Panc1 (cell line): ENCODE results near the gene OR2H1. TPM values are rescaled to one million over a fixed set of nuclear protein-coding genes. Genes with fewer than 3 reads are reported as not detected.

Experiments used
- ATAC-seq: fragments of 200-7000 bp; cut with Tn5 transposase; 2 replicates; pipeline ENCODE4 v1.9.1; 2020; ENCODE audit warnings: mild to moderate bottlenecking, moderate library complexity
- BruUV-seq: library from RNA; stranded (reverse); fragments of 400-500 nt; replicated peaks from 2 replicates; lab custom pipeline; 2021; lab: Mats Ljungman, UMichigan
- CTCF ChIA-PET: fragments of 300-600 bp; sonication (Branson Sonifier 250); formaldehyde crosslinking; loops from one replicate; lab custom pipeline; 2022; ENCODE audit warnings: antibody characterized with exemption; lab: Charles Lee
- POLR2A ChIA-PET: fragments of 300-600 bp; sonication (Branson Sonifier 250); formaldehyde crosslinking; loops from one replicate; lab custom pipeline; 2022; ENCODE audit warnings: antibody characterized with exemption; lab: Charles Lee
- DNase-seq: peaks from one replicate; pipeline ENCODE4 v3.0.0-alpha.2; 2010; ENCODE audit warnings: low read depth, low spot score
- H3K27ac ChIP-seq: 2 replicates; pipeline ENCODE4 v1.5.1; 2011; ENCODE audit warnings: mild to moderate bottlenecking, low read length, inconsistent platforms
- H3K27me3 ChIP-seq: fragments of 200-500 bp; sonication (Bioruptor generic); 2 replicates; pipeline ENCODE4 v1.6.0; 2014; ENCODE audit warnings: low read length, inconsistent platforms; ENCODE audit not compliant: control insufficient read depth, insufficient read depth
- H3K36me3 ChIP-seq: fragments of 200-500 bp; sonication (Bioruptor generic); 2 replicates; pipeline ENCODE4 v1.5.1; 2014; ENCODE audit warnings: inconsistent platforms, mild to moderate bottlenecking, low read length, moderate library complexity; ENCODE audit not compliant: control insufficient read depth, insufficient read depth
- H3K4me1 ChIP-seq: 2 replicates; pipeline ENCODE4 v1.5.1; 2011; ENCODE audit warnings: inconsistent platforms, mild to moderate bottlenecking, low read length, moderate library complexity; ENCODE audit not compliant: control insufficient read depth, insufficient read depth
- H3K4me3 ChIP-seq, 2 experiments: 2 replicates each; pipeline ENCODE4 v1.5.1; 2011 to 2012; ENCODE audit warnings: low read depth in 2 of 2, low read length in 2 of 2, mild to moderate bottlenecking in 2 of 2, inconsistent platforms in 1 of 2, moderate library complexity in 1 of 2
- H3K9me3 ChIP-seq: fragments of 200-500 bp; sonication (Bioruptor generic); 2 replicates; pipeline ENCODE4 v1.5.1; 2014; ENCODE audit warnings: low read depth, mild to moderate bottlenecking, inconsistent platforms, low read length, moderate library complexity; ENCODE audit not compliant: control insufficient read depth, insufficient read depth
- POLR2AphosphoS5 ChIP-seq: IDR thresholded peaks from 2 replicates; pipeline ENCODE4 v1.6.1; 2012; ENCODE audit warnings: mild to moderate bottlenecking, low read depth, low read length, moderate library complexity
- SIN3A ChIP-seq: IDR thresholded peaks from 2 replicates; pipeline ENCODE4 v1.6.1; 2012; ENCODE audit warnings: low read depth, mild to moderate bottlenecking, low read length, moderate library complexity, borderline replicate concordance; ENCODE audit not compliant: insufficient read depth
- TCF7L2 ChIP-seq: IDR thresholded peaks from 2 replicates; pipeline ENCODE4 v1.6.1; 2011; ENCODE audit warnings: mild to moderate bottlenecking, low read depth, low read length, inconsistent platforms
- in situ Hi-C: cut with HindIII; loops from 2 replicates; pipeline ENCODE4 v1.10.0; 2016; ENCODE audit warnings: low sequenced_read_pairs, low pct_unique_long_range_greater_than_20kb
- intact Hi-C: fragments of 100-400 bp; cut with micrococcal nuclease; formaldehyde crosslinking; loops from one replicate; pipeline ENCODE4 v1.10.0; 2022; ENCODE audit not compliant: unreplicated experiment
- total RNA-seq: library from RNA; stranded (reverse); gene quantifications from one replicate; pipeline ENCODE4 v1.2.1, GENCODE V29; 2021; ENCODE audit not compliant: unreplicated experiment
- TF ChIP-seq, protein P1 (sequence below), 2 experiments: IDR thresholded peaks; 2 replicates each; pipeline ENCODE4 v1.6.1; 2011 to 2012; ENCODE audit warnings: low read depth in 2 of 2, control low read depth in 1 of 2, low read length in 1 of 2, mild to moderate bottlenecking in 1 of 2, moderate library complexity in 1 of 2; ENCODE audit not compliant: insufficient read depth in 1 of 2
- TF ChIP-seq, protein P2 (sequence below): fragments of 450-650 bp; IDR thresholded peaks from 2 replicates; pipeline ENCODE4 v1.5.1; 2017; ENCODE audit warnings: mild to moderate bottlenecking

OR2H1 gene
- total RNA-seq, 1 experiment from 2014 or later: not detected

DNA sequence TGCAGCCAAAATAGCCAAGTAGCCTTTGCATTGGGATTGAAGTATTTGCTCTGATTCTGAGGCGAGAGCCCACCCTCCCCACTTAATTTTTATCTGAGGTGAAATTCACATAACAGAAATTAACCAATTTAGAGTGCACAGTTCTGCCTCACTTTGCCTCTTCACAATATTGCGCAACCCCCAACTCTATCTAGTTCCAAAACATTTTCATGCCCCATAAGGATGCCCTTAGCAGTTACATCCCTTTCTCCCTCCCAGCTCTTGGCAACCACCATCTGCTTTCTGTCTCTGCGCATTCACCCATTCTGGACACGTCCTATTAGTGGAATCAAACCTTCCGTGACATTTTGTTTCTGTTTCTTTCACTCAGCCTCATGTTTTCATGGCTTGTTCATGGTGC, 21.8 kb downstream of the OR2H1 start:
- DNase-seq (no peak), ATAC-seq (no peak)
- in situ Hi-C loops: no loop called here
- no peak overlapping the region for H3K27ac ChIP-seq
- no peaks in the 10 kb centered on the region for H3K36me3 ChIP-seq
- TF ChIP-seq, protein P1, sequence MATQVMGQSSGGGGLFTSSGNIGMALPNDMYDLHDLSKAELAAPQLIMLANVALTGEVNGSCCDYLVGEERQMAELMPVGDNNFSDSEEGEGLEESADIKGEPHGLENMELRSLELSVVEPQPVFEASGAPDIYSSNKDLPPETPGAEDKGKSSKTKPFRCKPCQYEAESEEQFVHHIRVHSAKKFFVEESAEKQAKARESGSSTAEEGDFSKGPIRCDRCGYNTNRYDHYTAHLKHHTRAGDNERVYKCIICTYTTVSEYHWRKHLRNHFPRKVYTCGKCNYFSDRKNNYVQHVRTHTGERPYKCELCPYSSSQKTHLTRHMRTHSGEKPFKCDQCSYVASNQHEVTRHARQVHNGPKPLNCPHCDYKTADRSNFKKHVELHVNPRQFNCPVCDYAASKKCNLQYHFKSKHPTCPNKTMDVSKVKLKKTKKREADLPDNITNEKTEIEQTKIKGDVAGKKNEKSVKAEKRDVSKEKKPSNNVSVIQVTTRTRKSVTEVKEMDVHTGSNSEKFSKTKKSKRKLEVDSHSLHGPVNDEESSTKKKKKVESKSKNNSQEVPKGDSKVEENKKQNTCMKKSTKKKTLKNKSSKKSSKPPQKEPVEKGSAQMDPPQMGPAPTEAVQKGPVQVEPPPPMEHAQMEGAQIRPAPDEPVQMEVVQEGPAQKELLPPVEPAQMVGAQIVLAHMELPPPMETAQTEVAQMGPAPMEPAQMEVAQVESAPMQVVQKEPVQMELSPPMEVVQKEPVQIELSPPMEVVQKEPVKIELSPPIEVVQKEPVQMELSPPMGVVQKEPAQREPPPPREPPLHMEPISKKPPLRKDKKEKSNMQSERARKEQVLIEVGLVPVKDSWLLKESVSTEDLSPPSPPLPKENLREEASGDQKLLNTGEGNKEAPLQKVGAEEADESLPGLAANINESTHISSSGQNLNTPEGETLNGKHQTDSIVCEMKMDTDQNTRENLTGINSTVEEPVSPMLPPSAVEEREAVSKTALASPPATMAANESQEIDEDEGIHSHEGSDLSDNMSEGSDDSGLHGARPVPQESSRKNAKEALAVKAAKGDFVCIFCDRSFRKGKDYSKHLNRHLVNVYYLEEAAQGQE (IDR thresholded peaks at IDR 0.05; ENCODE audit: insufficient read depth in 1 of 2, low read depth in 2 of 2, low read length in 1 of 2): no peak
- TF ChIP-seq POLR2AphosphoS5 (no peak), SIN3A (no peak), TCF7L2 (no peak)
- TF ChIP-seq, protein P2, sequence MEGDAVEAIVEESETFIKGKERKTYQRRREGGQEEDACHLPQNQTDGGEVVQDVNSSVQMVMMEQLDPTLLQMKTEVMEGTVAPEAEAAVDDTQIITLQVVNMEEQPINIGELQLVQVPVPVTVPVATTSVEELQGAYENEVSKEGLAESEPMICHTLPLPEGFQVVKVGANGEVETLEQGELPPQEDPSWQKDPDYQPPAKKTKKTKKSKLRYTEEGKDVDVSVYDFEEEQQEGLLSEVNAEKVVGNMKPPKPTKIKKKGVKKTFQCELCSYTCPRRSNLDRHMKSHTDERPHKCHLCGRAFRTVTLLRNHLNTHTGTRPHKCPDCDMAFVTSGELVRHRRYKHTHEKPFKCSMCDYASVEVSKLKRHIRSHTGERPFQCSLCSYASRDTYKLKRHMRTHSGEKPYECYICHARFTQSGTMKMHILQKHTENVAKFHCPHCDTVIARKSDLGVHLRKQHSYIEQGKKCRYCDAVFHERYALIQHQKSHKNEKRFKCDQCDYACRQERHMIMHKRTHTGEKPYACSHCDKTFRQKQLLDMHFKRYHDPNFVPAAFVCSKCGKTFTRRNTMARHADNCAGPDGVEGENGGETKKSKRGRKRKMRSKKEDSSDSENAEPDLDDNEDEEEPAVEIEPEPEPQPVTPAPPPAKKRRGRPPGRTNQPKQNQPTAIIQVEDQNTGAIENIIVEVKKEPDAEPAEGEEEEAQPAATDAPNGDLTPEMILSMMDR: no peak
- H3K27me3 ChIP-seq: no peaks in the 10 kb centered on the region; the same call in 1 of the 2 replicates
- H3K9me3 ChIP-seq: no peaks in the 10 kb centered on the region
- no peaks in the 10 kb centered on the region for H3K4me1 ChIP-seq
- intact Hi-C loops: no loop called here
- POLR2A ChIA-PET: no interaction called here
- no TSS peak for BruUV-seq
- CTCF ChIA-PET: no interaction called here
- no peak overlapping the region for H3K4me3 ChIP-seq

DNA sequence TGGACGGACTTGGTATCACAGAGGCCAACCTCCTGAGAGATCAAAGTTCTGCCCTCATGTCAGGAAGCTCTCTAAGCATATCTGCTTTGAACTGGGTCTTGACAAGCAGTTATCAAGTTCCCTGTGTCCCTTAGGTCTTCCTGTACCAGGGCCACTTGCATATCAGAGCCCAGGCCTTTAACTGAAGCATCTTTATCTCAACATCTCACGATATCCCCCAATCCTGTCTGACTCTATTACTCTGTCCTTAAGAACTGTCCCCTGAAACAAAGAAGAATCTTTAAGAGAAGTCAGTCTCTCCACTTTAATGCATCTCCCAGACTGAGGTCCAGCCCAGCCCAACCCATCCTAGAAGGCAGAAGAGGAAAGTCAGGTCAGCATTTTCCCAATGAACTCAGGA, 22.6 kb downstream of the OR2H1 start:
- in situ Hi-C loops: no loop called here
- no peaks in the 10 kb centered on the region for H3K4me1 ChIP-seq
- H3K27ac ChIP-seq: no peak overlapping the region
- H3K9me3 ChIP-seq: no peaks in the 10 kb centered on the region
- ChIA-PET POLR2A (no interaction called here), CTCF (no interaction called here)
- intact Hi-C loops: no loop called here
- H3K4me3 ChIP-seq: no peak overlapping the region
- no peaks in the 10 kb centered on the region for H3K36me3 ChIP-seq
- DNase-seq (no peak), ATAC-seq (no peak)
- TF ChIP-seq TCF7L2: no peak
- TF ChIP-seq POLR2AphosphoS5: no peak
- TF ChIP-seq, protein P2: no peak
- TF ChIP-seq, protein P1 (IDR thresholded peaks at IDR 0.05; ENCODE audit: insufficient read depth in 1 of 2, low read depth in 2 of 2, low read length in 1 of 2): no peak
- no peak for TF ChIP-seq SIN3A
- BruUV-seq: no TSS peak
- H3K27me3 ChIP-seq: no peaks in the 10 kb centered on the region; the same call in 1 of the 2 replicates
